Measurements from ENCODE around the gene NOD1.
A peak's percentile ranks its signal among the peaks of the same experiment; 100 is the strongest.
"Not testable (repeated sequence)": the region's sequence is repeated elsewhere in the genome, so short reads cannot be mapped to it uniquely, and the experiment has no call there.

Gene NOD1

DNA sequence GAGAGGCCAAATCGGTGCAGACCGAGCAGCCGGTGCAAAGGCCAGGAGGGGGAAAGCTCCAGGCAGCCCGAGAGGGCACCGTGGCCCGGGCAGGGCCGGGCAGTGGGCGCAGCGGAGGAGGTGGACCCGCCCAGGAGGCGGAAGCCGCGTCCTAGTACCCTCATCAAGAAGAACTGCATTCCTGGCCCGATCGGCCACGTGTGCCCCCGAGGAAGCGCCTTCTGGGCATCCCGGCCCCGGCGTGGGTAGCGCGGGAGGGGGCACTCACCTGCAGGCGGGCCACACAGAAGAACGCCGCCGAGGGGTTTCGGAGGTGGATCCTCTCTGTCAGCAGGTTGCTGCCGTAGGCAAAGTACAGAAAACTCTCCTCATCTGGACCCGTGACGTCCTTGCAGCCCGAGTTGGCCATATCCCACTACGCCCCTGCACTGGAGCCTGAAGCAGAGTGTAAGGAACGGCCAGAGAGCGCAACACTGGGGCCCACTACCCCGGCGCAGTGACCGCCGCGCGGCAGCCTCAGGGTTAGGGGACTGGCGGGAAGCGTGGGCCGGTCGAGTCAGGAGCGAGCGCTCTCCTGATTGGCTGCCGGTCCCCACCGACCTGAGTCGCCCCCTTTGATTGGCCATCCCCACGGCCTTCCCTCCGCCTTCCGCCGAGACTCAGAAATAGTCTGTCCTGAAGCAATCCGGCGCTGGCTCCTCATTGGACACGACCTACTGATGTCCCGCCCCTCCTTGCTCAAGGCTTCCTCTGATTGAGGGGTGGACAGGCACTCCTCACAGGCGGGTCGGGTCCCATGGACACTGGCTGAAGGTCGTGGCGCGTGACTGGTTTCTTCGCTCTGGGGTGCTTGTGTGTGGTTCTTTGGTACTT lies 26.0 kb upstream of the NOD1 start, which contains the start of gene GGCT:
Gene GGCT, minus strand, starts transcription at position 529 of the 873 bp plus-strand sequence. Its CDS starts 120 bp downstream, at position 409.
- peak; percentile 91 to 97 for DNase-seq (ENCODE audit: low read depth in 2 of 2)

GRCh38 chr7:30503274-30504212 lies 25.0 kb upstream of the NOD1 start:
- DNase-seq (ENCODE audit: low read depth in 2 of 2) = no peak

DNA sequence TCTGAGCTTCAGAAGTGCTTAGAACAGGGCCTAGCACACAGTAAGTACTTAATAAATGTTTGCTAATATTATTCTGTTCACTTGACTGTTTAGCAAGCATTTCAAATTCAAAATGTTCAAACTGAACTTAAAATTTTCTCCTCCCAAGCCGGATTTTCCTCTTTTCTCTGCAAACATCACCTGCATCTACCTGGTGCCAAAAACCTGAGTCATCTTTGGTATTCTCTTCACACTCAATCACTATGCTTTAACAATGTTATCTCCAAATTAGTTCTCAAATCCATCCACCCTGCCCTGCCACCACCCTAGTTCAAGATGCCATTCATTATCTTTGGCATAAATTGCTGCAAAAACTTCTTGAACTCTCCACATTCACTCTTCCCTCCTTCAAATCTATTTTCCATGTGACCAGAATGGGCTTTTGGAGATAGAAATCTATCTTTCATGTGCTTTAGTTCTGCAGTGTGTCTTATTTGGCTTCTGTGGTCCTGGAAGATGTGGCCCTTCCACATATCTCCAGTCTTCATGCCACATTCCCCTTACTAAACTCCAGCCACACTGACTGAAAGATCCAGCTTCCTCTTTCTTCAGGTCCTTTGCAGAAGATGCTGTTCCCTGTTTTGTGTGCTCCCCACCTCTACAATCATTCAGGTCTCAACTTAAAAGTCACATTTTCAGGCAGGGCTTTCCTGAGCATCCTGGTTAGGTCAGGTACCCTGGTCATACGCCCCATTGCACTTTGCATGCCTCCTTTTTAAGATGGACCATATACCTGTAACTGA lies 24.1 kb upstream of the NOD1 start:
- DNase-seq (ENCODE audit: low read depth in 2 of 2) = no peak

GRCh38 chr7:30501264-30501663 lies 22.7 kb upstream of the NOD1 start:
- no peak for DNase-seq (ENCODE audit: low read depth in 2 of 2)

GRCh38 chr7:30493228-30493627 lies 14.6 kb upstream of the NOD1 start:
- no peak for DNase-seq (ENCODE audit: low read depth in 2 of 2)

DNA sequence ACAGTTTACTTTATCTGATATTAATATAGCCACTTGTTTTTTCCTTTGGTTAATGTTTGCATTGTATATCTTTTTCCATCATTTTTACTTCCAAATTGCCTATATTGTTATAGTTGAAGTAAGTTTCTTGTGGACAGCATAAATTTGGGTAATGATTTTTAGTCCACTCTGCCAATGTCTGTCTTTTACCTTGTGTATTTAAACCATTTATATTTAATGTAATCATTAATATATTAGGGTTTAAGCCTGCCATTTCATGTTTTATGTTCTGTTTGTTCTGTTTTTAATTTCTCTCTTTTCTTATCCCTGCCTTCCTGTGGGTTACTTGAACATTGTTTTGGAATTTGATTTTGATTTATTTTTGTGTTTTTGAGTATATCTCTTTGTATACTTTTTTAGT lies 12.8 kb upstream of the NOD1 start:
- DNase-seq (ENCODE audit: low read depth in 2 of 2) = no peak

DNA sequence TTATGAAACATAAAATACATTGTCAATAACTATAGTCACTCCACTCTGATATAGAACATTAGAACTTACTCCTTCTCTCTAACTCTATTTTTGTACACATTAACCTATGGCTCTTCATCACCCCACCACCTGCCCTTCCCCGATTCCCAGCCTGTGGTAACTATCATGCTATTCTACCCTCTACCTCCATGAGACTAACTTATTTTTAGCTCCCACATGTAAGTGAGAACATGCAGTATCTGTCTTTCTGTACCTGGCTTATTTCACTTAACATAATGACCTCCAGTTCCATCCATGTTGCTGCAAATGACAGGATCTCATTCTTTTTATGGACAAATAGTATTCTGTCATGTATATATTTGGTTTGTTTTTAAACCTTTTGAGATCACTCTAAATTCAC lies 8.8 kb upstream of the NOD1 start:
- DNase-seq (ENCODE audit: low read depth in 2 of 2) = no peak

GRCh38 chr7:30485667-30486066 lies 7.1 kb upstream of the NOD1 start:
- no peak for DNase-seq (ENCODE audit: low read depth in 2 of 2)

- not testable (repeated sequence) for DNase-seq (ENCODE audit: low read depth in 2 of 2)
Observed at GRCh38 chr7:30481416-30481815, 2.8 kb upstream of the NOD1 start.

GRCh38 chr7:30479202-30480120 lies 877 bp upstream of the NOD1 start:
- DNase-seq (ENCODE audit: low read depth in 2 of 2) = peak in 1 of 2 donors; percentile 5

- DNase-seq (ENCODE audit: low read depth in 2 of 2) = no peak
Observed at GRCh38 chr7:30476459-30477145, 2.0 kb downstream of the NOD1 start.

- DNase-seq (ENCODE audit: low read depth in 2 of 2) = no peak
Observed at GRCh38 chr7:30475580-30475979, 3.0 kb downstream of the NOD1 start.

- no peak for DNase-seq (ENCODE audit: low read depth in 2 of 2)
Observed at GRCh38 chr7:30474893-30475292, 3.7 kb downstream of the NOD1 start.

GRCh38 chr7:30474485-30474884 lies 4.1 kb downstream of the NOD1 start:
- no peak for DNase-seq (ENCODE audit: low read depth in 2 of 2)

GRCh38 chr7:30473903-30474302 lies 4.7 kb downstream of the NOD1 start:
- DNase-seq (ENCODE audit: low read depth in 2 of 2) = no peak

- DNase-seq (ENCODE audit: low read depth in 2 of 2) = no peak
Observed at GRCh38 chr7:30472784-30473775, 5.5 kb downstream of the NOD1 start.

DNA sequence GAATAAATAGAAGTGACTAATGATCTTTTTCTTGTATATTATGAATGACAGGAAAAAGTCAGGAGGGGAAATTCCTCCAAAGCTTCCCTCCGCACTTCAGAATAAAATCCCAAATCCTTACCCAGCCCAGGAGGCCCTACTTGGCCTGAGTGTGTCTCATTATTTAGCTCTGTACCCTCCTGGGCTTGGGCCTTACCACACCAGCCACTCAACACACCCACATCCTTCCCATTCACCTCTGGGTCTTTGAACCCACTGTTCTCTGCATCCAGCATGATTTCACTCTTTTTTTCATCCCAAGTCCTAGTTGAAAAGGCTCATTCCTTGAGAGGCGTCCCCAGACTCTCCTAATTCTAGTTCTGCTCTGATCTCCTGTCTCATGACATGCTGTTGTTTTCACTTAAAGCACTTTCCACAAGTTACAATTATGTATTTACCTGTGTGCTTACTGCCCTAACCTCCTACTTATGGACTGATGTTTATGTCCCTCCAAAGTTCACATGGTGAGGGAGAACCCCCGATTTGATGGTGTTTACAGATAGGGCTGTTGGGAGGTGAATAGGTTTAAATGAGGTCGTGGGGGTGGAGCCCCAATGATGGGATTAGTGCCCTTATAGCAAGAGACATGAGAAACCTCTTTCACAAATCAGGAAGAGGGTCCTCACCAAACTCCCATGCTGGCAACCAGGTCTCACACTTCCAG lies 6.4 kb downstream of the NOD1 start:
- DNase-seq (ENCODE audit: low read depth in 2 of 2) = no peak

DNA sequence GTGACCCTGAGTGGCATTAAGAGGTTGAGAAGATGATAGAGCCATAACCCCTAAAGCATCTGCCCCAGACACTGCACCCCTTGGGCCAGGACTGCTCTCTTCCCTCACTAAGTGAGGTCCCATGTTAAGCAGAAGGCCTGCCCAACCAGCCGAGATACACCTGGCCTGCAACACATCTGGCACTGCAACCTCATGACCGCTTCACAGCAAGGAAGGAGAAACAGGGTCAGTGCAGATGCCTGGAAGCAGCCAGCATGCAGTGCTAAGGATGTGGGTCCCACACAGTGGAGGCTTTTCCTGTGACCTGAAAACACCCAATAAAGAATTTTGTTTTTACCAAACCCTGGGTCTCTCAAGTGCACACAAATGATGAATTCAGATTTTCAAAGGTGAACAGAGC lies 7.4 kb downstream of the NOD1 start:
- DNase-seq (ENCODE audit: low read depth in 2 of 2) = no peak
